Stomach (tissue), 9 donors: Measurements from ENCODE around the gene USP4. TPM values are rescaled to one million over a fixed set of nuclear protein-coding genes. Genes with fewer than 3 reads are reported as not detected.

Source experiments
- DNase-seq, 2 donors: peaks; one replicate each; pipeline versions ENCODE4 v3.0.0 to v3.0.0-alpha.2; 2013 to 2019
- H3K27ac ChIP-seq, 5 donors: fragments of 200-600 bp in 4 of 5; sonication (generic) in 4 of 5; one replicate each; pipeline ENCODE4 v1.5.1; 2013 to 2019; ENCODE audit warnings: mild to moderate bottlenecking in 1 of 5, moderate library complexity in 1 of 5
- H3K27me3 ChIP-seq, 3 donors: fragments of 200-600 bp; sonication (generic); one replicate each; pipeline ENCODE4 v1.5.1; 2017 to 2019; ENCODE audit warnings: mixed run types in 1 of 3
- H3K36me3 ChIP-seq, 4 donors: fragments of 200-600 bp; sonication (generic); 1 replicate in 3 of 4; 2 replicates in 1 of 4; pipeline ENCODE4 v1.5.1; 2016 to 2019
- H3K4me1 ChIP-seq, 4 donors: fragments of 200-600 bp; sonication (generic); one replicate each; pipeline ENCODE4 v1.5.1; 2016 to 2019
- H3K4me3 ChIP-seq, 4 donors: fragments of 200-600 bp; sonication (generic) in 3 of 4; one replicate each; pipeline ENCODE4 v1.5.1; 2016 to 2019; ENCODE audit warnings: mild to moderate bottlenecking in 1 of 4
- H3K9me3 ChIP-seq, 4 donors: fragments of 200-600 bp; sonication (generic); one replicate each; pipeline ENCODE4 v1.5.1; 2016 to 2019
- CTCF ChIP-seq, 7 experiments: fragments of 450-650 bp in 4 of 7; fragments of 200-600 bp in 3 of 7; sonication (generic) in 3 of 7; IDR thresholded peaks; one replicate each; pipeline ENCODE4 v1.5.1; 2016 to 2019; ENCODE audit warnings: antibody characterized with exemption in 7 of 7, control low read depth in 2 of 7, mild to moderate bottlenecking in 1 of 7
- EP300 ChIP-seq: sonication (generic); formaldehyde crosslinking; IDR thresholded peaks from one replicate; pipeline ENCODE4 v1.6.1; 2017; ENCODE audit warnings: antibody characterized with exemption
- POLR2A ChIP-seq, 4 donors: fragments of 450-650 bp; IDR thresholded peaks; one replicate each; pipeline ENCODE4 v1.6.1; 2016; ENCODE audit warnings: antibody characterized with exemption in 4 of 4, control low read depth in 2 of 4, mild to moderate bottlenecking in 1 of 4, moderate library complexity in 1 of 4
- POLR2AphosphoS5 ChIP-seq, 3 donors: sonication (generic); formaldehyde crosslinking; IDR thresholded peaks; one replicate each; pipeline ENCODE4 v1.6.1; 2016; ENCODE audit warnings: antibody characterized with exemption in 3 of 3
- WGBS, 5 donors: extraction: QIAGEN DNeasy Blood & Tissue Kit in 3 of 5; methylation state at CpG; one replicate each; pipeline versions ENCODE4 v1.1.5 to v1.1.7; 2013 to 2018; 5-methylcytosine and 5-hydroxymethylcytosine counted together
- intact Hi-C: fragments of 100-400 bp; cut with DNase I; formaldehyde crosslinking; loops from one replicate; pipeline ENCODE4 v1.15.1; 2023; ENCODE audit warnings: low total_unique reads
- polyA plus RNA-seq, 3 donors: library from polyadenylated mRNA; stranded (reverse); fragments of 200-250 nt; gene quantifications; one replicate each; pipeline ENCODE4 v1.2.3, GENCODE V29; 2013
- total RNA-seq, 5 donors: library from RNA; depleted of rRNA; stranded (reverse); fragments of >200 nt; gene quantifications; one replicate each; pipeline versions ENCODE4 v1.1.0 to v1.2.3, GENCODE V29; 2014 to 2016
- donor health status: healthy with polysubstance abuse.
- donor health status: Bipolar disorder and iron deficiency.
- donor health status: healthy.

Gene USP4
- total and polyA plus RNA-seq, 8 donors, result 21.9 to 123 (median 24.5) TPM

DNA sequence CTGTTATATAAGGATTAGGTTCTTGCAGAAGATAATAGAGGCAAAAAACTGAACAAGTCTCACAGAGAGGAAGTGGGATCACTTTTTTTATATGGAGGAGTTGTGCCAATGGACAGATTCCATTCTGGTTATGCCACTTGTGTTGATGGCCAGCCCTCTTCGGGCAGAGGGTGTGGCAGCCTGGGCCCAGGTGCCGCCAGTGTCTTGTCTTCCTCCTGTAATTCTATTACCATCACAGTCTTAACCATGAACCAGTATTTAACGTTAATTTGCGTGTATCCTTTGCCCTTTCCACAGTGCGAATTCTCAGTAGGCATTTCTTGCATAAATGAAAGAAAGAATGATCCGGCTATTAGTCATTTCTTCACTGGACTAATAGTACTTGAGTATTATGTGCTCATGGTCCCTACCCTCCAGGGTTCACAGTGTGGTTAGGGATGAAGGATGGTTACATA lies 7.0 kb upstream of the USP4 start:
- H3K36me3 ChIP-seq, result no peaks in the 10 kb centered on the region
- intact Hi-C loops, result no loop called here
- DNase-seq, result no peak
- peaks cover 4 to 31% (median 16%) of the 10 kb centered on the region in 4 donors for H3K4me1 ChIP-seq
- no peaks in the 10 kb centered on the region for H3K27me3 ChIP-seq
- peak overlapping the region in 4 of 5 donors; percentile 48 to 81 (median 73) for H3K27ac ChIP-seq
- H3K9me3 ChIP-seq, result no peaks in the 10 kb centered on the region
- no peak overlapping the region for H3K4me3 ChIP-seq
- 76 to 89% (median 86%) methylated on average over 6 of the region's 6 CpGs for WGBS, 5 donors
- TF ChIP-seq CTCF (IDR thresholded peaks at IDR 0.05), result no peak
- no peak for TF ChIP-seq EP300
- TF ChIP-seq POLR2AphosphoS5 (IDR thresholded peaks at IDR 0.05), result no peak
- no peak for TF ChIP-seq POLR2A (IDR thresholded peaks at IDR 0.05)

DNA sequence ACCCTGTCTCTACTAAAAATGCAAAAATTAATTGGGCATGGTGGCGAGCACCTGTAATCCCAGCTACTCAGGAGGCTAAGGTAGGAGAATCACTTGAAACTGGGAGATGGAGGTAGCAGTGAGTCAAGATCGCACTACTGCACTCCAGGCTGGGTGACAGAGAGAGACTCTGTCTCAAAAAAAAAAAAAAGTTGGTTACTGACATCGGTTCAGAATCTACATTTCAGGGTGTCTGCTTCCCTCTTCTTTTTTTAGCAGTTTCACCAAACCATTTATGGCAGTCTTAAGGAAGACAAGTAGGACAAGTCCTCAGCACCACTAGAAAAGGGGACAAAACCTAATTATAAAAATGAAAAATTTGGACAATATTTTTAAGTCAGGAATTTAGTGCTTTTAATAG lies 3.3 kb upstream of the USP4 start:
- Histone ChIP-seq H3K27me3 (no peaks in the 10 kb centered on the region), H3K9me3 (no peaks in the 10 kb centered on the region), H3K4me1 (peaks cover 20 to 41% (median 27%) of the 10 kb centered on the region in 4 donors), H3K36me3 (no peaks in the 10 kb centered on the region), H3K27ac (peak overlapping the region in 4 of 5 donors; percentile 8 to 99 (median 86)), H3K4me3 (no peak overlapping the region)
- WGBS, 5 donors, result 77 to 91% (median 87%) methylated on average over 3 of the region's 3 CpGs
- intact Hi-C loops, result no loop called here
- DNase-seq, result no peak
- TF ChIP-seq POLR2AphosphoS5 (IDR thresholded peaks at IDR 0.05), result no peak
- no peak for TF ChIP-seq POLR2A (IDR thresholded peaks at IDR 0.05)
- no peak for TF ChIP-seq CTCF (IDR thresholded peaks at IDR 0.05)

DNA sequence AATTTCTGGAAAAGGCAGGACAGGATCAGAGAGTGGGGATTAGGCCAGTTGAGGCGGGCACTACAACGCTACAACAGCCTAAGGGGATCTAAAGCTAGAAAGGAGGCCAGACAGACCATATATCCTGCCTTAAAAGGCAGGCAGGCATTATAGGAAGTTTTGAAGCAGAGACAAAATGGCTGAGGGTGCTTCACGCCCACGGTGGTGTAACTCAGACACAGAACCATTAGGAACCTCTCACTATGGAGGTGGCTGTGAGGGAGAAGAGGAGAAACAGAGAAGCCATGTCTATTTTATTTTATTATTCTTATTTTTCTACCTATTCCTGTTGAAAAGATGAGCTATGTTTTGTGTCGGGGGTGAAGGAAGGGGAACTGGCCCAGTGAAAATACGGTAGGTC lies 2.1 kb upstream of the USP4 start:
- H3K27ac ChIP-seq, result peak overlapping the region in 4 of 5 donors; percentile 29 to 100 (median 98)

GRCh38 chr3:49339581-49339940 lies 292 bp downstream of the USP4 start:
- intact Hi-C loops, result no loop called here
- no peak for DNase-seq
- H3K4me3 ChIP-seq, result peak overlapping the region; percentile 85 to 95 (median 92)

More for the DNA sequence above, 2.1 kb upstream of the USP4 start:
- Histone ChIP-seq H3K4me1 (peaks cover 20 to 52% (median 31%) of the 10 kb centered on the region in 4 donors), H3K4me3 (no peak overlapping the region), H3K36me3 (peaks cover 0 to 7% (median 5%) of the 10 kb centered on the region in 4 donors), H3K9me3 (no peaks in the 10 kb centered on the region), H3K27me3 (no peaks in the 10 kb centered on the region)
- intact Hi-C loops, result no loop called here
- no peak for DNase-seq
- TF ChIP-seq CTCF (IDR thresholded peaks at IDR 0.05) (no peak), POLR2A (IDR thresholded peaks at IDR 0.05) (no peak), EP300 (no peak), POLR2AphosphoS5 (IDR thresholded peaks at IDR 0.05) (no peak)
- WGBS, 5 donors, result 88 to 94% (median 93%) methylated on average over 6 of the region's 6 CpGs

More at GRCh38 chr3:49339581-49339940, 292 bp downstream of the USP4 start:
- Histone ChIP-seq H3K27me3 (no peaks in the 10 kb centered on the region), H3K9me3 (no peaks in the 10 kb centered on the region), H3K4me1 (peaks cover 20 to 56% (median 37%) of the 10 kb centered on the region in 4 donors), H3K27ac (peak overlapping the region; percentile 94 to 100 (median 98)), H3K36me3 (peaks cover 11 to 31% (median 28%) of the 10 kb centered on the region in 4 donors)
- TF ChIP-seq EP300, result no peak
- TF ChIP-seq POLR2AphosphoS5 (IDR thresholded peaks at IDR 0.05), result no peak
- no peak for TF ChIP-seq CTCF (IDR thresholded peaks at IDR 0.05)
- no peak for TF ChIP-seq POLR2A (IDR thresholded peaks at IDR 0.05)
- 0 to 2% (median 1%) methylated on average over 17 of the region's 17 CpGs for WGBS, 5 donors
